Astrocyte of the spinal cord (primary cell): ENCODE measurements around the gene RABGAP1L.
A peak's percentile ranks its signal among the peaks of the same experiment; 100 is the strongest.

Experiments
- DNase-seq: peaks from one replicate; pipeline ENCODE4 v3.0.0; 2011; ENCODE audit warnings: low read depth, low spot score
- H3K4me3 ChIP-seq: 2 replicates; pipeline ENCODE4 v1.5.1; 2011; ENCODE audit warnings: low read depth, mild to moderate bottlenecking, low read length, moderate library complexity
- in situ Hi-C: cut with HindIII; loops from 2 replicates; pipeline ENCODE4 v1.10.0; 2017; ENCODE audit warnings: low sequenced_read_pairs
- TF ChIP-seq, protein P1 (sequence below): IDR thresholded peaks from 2 replicates; pipeline ENCODE4 v1.5.1; 2012; ENCODE audit warnings: low read depth, mild to moderate bottlenecking, low read length, inconsistent platforms

RABGAP1L gene

DNA sequence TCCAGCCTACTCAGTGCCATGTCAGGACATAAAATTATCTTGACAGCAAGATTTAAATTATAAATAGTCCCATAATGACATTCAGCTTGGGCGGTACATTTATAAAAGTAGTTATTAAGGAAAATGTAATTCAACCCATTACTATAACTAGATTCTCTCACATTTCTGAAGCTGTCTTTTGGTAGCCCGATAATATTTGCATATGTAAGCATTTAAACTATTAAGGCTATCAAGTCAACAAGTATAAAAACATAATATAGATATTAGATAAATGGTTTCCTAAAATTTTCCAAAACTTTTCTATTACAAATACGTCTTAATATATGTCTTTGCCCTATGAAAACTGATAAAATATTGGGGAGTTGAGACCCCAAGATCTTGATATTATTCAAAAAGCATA, 266.8 kb downstream of the RABGAP1L start:
- TF ChIP-seq, protein P1, sequence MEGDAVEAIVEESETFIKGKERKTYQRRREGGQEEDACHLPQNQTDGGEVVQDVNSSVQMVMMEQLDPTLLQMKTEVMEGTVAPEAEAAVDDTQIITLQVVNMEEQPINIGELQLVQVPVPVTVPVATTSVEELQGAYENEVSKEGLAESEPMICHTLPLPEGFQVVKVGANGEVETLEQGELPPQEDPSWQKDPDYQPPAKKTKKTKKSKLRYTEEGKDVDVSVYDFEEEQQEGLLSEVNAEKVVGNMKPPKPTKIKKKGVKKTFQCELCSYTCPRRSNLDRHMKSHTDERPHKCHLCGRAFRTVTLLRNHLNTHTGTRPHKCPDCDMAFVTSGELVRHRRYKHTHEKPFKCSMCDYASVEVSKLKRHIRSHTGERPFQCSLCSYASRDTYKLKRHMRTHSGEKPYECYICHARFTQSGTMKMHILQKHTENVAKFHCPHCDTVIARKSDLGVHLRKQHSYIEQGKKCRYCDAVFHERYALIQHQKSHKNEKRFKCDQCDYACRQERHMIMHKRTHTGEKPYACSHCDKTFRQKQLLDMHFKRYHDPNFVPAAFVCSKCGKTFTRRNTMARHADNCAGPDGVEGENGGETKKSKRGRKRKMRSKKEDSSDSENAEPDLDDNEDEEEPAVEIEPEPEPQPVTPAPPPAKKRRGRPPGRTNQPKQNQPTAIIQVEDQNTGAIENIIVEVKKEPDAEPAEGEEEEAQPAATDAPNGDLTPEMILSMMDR, result no peak
- in situ Hi-C loops, result no loop called here
- DNase-seq, result no peak
- H3K4me3 ChIP-seq, result no peak overlapping the region

DNA sequence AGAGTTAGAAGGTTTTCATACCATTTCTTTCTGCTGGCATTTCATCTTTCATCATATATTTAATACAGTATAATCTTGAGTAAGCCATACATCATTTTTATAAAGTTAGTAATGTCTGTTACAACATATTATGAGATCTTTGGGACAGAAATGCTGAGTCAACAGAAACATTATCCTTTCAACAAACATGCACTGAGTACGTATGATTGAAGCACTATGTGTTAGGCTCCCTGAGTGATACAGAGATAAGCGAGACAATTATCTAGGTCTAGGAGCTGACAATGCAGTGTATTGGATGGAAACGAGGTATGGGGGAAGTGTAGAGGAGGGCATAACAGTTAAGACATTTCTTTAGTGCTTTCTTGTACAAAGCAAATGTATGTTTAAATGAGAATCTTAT, 268.7 kb downstream of the RABGAP1L start:
- H3K4me3 ChIP-seq, result no peak overlapping the region
- TF ChIP-seq, protein P1, result no peak
- DNase-seq, result no peak
- in situ Hi-C loops, result no loop called here

DNA sequence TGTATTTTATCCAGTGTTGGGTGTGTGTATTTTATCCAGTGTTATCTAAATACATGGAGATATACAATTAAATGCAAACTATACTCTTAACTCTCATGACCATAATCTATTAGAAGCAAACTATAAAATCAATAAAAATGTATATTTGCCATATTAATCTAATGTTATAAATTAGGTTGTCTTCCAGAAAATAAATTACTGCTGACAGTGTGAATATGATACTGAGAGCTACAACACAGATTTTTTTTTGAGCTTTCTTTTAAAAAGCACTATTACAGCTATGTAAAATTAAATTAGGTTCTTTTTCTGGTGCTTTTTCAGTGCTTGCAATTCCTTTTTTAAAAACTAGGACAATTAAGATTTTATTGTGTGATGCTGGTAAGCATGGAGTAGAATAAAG, 269.4 kb downstream of the RABGAP1L start:
- TF ChIP-seq, protein P1, result no peak
- H3K4me3 ChIP-seq, result no peak overlapping the region
- no peak for DNase-seq
- in situ Hi-C loops, result no loop called here

DNA sequence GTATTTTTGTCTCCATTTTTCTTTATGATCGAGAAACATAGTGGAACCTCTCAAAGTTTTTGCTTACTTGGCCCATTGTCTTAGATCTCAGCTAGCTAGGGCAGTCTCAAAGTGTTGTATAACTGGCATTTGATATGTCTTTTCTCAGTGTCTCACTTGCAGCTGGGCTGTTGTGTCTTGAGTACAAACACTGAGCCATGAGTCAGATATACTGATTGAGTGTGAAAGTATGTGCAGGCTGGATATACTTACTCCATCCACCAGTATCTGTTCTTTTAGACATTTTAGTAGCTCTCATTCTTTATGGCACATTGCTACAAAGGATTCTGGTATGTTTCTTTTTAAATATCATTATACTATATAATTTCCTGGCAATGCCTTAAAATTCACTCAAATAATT, 274.1 kb downstream of the RABGAP1L start:
- no peak overlapping the region for H3K4me3 ChIP-seq
- peak; percentile 54 for DNase-seq
- TF ChIP-seq, protein P1, result no peak
- in situ Hi-C loops, result no loop called here

DNA sequence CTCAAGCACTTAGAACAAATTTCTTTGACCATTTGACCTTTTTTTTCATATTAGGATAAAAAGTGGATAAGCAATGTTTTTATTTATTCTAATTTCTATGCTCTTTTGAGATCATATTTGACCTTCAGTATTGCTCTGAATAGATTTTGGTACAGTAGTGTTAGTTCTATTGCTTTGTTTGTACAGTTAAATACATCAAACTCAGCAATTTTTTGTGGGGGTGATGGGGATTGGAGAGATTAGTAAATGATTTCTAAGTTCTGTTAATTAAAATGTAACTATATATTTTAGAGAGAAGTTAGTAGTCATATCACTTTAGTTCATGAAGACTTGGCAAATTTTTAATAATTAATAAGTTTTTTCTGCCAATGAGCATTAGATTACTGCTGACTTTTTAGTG, 286.0 kb downstream of the RABGAP1L start:
- DNase-seq, result no peak
- TF ChIP-seq, protein P1, result no peak
- in situ Hi-C loops, result no loop called here
- H3K4me3 ChIP-seq, result no peak overlapping the region

DNA sequence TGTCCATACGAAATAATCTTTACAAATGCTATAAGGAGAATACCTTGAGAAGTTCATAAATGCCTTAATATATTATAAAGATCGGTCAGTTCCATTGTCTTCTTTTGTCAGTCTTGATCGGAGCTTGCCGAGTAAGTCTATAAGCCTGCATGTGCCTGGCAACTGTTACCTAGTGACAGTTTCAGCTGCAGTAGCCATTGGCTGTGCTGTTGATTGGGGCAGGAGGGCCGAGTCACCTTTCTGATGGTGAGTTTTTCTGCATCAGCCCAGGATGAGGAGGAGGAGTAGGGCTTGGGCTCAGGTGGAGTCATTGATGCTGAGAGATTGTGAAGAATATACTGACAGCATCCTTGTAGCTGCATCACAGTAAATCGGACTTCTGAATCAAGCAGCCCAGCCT, 286.5 kb downstream of the RABGAP1L start:
- no peak overlapping the region for H3K4me3 ChIP-seq
- TF ChIP-seq, protein P1, result no peak
- in situ Hi-C loops, result no loop called here
- no peak for DNase-seq
